ENCODE results near the gene LDLRAD2.
"Not testable (repeated sequence)": the region's sequence is repeated elsewhere in the genome, so short reads cannot be mapped to it uniquely, and the experiment has no call there.

Gene LDLRAD2

DNA sequence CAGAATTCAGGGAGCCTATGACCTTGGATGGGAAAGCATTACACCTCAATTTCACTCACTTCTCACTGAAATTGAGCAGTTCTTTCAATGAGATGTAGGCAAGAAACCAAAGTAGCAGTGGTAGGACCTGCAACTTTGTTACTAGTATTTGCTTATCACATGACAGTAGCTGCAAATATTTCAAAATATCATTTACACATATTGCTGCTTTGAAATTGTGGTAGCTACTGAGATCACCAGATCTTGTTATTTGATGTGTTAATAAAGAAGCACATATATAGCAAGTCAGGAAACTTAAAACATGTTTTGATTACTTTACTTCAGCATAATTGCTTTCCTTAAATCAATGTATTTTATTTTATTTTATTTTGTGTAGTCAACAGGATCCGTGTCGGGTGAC, 12.9 kb downstream of the LDLRAD2 start:
- DNase-seq = no peak

DNA sequence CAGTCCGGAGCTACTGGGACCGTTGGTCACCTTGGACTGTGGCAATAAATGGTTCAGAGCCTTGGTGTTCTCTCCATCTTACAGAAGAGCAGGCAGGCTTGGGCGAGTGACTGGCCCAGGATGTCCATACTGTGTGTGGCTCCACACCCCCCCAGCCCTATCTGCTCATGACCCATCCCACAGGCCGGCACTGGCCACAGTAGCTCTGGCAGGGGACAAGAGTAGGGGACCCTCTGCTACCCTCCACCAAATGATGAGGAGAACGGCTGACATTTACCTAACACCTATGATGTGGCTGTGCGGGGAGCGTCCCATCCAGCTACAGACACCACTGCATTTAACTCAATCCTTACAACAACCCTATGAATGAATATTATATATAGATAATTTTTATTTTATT, 13.3 kb downstream of the LDLRAD2 start:
- no peak for DNase-seq

DNA sequence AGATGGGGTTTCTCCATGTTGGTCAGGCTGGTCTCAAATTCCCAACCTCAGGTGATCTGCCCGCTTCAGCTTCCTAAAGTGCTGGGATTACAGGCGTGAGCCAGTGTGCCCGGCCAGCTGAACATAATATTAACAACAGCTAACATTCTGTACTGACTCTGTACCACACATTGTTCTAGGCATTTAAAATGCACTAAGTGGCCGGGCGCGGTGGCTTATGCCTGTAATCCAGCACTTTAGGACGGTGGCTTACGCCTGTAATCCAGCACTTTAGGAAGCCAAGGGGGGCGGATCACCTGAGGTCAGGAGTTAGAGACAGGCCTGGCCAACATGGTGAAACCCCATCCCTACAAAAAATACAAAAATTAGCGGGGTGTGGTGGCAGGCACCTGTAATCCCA, 14.6 kb downstream of the LDLRAD2 start:
- DNase-seq = not testable (repeated sequence)

DNA sequence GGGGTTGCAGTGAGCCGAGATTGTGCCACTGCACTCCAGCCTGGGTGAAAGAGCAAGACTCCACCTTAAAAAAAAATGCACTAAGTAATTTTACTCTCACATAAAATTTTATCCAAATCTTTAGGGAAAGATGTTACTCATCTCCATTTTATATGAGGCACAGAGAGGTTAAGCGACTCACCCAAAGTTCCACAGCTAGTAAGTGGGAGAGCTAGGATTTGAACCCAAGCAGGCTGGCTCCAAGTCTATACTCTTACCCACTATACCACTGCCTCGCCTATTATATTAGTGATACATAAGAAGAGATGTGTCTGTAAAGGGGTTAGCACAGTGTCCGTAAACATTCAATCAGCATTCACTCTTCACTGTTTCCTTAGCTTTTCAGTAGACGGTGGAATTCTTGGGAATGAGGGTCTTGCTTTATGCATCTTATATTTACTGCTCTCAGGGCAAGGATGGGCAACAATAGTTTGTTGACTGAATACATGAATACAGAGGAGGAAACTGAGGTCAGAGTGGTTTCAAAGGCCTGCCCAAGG, 15.1 kb downstream of the LDLRAD2 start:
- DNase-seq = no peak

DNA sequence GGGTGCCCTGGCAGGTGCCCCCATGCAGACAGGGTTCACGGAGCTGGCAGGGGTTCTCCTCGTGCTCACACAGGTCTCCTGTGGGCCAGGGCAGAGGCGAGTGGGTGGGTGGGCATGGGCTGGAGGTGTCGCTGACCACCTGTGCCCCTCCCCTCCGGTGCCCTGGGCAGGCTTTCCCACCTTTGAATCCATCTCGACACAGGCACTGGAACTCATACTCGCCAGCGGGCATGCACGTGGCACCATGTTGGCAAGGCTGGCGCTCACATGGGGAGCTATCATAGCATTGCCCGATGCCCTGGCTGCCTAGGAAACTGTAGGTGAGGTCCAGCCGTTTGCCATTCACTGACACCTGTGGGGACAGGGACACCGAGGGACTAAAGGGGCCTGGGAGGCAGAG, 16.0 kb downstream of the LDLRAD2 start:
- DNase-seq = no peak

DNA sequence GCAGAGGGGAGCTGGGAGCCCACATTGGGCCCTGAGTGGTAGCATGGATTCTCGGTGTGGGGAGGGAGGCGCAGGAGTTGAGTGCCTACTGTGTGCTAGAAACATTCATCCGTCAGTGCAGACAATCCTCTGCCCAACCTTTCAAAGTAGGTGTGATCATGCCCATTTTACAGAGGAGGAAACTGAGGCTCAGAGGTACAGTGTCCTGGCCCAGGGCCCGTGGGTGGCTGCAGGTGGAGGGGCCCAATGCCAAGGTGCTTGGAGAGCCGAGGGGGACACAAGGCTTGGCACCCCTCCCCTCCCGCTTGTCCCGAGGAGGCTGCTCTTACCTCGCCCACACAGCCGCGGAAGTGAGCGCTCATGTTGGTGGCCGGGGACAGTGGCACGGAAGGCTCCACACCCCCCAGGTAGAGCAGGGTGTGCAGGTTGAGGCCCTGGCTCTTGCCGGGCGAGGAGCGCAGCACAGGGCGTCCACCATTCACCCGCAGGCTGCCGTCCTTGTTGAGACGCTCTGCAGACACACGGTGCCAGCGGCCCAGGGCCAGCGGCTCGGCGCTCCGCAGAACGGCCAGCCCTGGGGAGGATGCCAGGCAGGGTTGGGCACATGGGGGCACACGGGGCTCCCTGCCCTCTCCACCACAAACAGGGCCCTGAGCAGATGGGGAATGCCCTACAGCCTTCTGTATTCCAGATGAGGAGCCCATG, 16.6 kb downstream of the LDLRAD2 start:
- DNase-seq = no peak

DNA sequence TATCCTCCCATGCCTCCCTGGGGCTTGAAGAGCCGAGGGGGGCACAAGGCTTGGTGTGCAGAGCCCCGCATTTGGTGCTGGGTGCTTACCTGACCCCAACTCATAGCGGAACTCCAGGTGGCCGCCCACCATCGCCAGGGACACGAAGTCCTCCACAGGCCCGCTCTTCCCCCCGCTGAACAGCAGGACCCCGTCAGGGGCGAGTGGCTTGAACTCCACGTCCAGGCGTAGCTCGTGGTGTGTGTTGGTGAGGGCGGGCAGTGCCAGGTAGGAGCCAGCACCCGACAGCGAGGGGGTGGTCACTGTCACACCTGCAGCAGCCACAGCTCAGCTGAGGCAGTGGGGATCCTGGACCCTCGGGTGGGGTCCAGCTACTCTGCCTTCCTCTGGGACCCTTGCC, 17.2 kb downstream of the LDLRAD2 start:
- DNase-seq = no peak

DNA sequence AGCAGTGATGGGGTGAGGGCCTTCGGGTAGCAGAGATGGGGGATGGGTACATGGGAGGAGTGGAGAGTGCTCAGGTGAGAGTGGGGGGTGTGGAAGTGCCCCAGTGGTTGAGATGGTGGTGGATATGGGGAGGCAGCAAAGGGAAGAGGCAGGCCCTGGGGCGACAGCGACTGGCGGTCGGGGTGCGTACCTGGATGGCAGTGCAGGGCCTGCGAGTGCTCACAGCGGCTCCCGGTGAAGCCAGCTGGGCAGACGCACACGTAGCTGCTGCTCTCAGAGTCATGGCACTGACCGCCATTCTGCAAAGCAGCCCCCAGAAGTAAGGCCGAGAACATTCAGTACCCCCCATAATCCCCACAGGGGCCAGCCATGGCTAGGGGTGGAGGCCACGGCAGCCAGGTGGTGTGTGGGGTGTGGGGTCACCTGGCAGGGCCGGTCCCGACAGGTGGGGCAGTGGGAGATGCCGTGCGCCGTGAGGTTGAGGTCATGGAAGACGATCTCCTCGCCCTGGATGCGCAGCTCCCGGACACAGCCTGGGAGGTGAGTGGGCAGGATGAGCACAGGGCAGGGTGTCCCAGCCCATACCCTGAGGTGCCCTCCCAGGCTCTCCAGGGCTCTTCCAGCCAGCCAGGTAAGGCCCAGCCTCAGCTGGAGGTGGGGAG, 18.9 kb downstream of the LDLRAD2 start:
- no peak for DNase-seq

DNA sequence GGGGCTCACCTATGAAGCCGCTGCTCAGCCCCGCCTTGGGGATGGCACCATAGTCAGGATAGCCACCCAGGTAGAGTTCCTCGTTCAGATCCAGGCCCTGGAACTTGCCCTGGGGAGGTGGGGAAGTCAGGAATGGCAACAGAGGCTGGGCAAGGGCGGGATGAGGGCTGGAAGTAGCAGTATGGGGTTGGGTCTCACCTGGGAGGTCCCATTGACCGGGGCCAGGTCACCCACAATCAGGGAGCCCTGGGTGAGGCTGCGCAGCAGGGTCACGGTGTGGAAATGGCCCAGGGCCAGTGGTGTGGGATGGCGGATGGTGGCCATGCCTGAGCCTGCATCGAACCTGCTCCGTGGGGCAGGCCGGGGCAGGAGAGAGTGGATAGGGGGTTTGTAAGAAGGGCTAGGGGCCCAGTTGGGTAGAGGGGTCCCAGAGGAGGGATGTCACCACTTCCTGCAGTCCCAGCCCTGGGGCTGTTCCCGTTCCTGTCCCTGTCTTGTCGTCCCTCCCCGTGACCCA, 19.4 kb downstream of the LDLRAD2 start:
- no peak for DNase-seq

DNA sequence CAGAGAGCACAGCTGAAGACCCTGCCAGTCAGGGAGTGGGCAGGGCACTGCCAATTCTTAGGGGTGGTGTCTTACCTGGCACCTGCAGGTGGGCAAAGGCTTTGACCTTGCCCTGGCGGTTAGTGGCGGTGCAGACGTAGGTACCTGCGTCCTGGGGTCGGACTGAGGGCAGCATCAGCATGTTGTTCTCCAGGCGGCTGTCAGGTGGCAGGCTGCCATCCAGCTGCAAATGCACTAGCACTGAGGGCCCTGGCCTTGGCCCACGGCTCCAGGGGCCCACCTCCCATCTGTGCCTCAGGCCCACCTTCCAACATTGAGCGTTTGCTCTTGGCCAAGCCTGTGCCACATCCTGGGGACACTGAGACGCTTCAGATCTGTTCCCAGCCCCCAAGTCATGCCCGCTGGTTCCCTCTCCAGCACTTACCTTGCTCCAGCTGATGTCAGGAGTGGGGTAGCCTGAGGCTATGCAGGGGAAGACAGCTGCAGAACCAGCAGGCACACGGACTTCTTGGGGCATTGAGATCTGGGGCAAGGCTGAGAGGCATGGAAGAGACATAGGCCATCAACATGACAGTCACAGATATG, 21.4 kb downstream of the LDLRAD2 start:
- DNase-seq = no peak

DNA sequence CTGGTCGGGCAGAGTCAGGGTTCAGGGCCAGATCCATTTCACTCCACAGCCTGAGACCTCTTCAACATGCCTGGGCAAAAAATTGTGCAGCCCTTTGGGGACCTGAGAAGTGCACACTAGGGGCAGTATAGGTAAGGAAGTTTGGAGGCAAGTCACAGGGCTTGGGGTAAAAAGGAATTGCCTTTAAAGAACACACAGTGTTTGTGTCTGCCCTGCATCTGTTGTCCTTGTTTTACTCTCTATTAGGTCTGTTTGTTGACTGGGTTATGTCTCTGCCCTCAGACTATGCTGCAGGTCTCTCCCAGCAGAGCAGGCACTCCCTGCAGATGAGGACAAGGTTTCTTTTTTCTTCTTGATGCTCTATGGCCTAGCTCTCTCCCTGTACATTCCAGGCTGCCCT, 22.0 kb downstream of the LDLRAD2 start:
- no peak for DNase-seq

DNA sequence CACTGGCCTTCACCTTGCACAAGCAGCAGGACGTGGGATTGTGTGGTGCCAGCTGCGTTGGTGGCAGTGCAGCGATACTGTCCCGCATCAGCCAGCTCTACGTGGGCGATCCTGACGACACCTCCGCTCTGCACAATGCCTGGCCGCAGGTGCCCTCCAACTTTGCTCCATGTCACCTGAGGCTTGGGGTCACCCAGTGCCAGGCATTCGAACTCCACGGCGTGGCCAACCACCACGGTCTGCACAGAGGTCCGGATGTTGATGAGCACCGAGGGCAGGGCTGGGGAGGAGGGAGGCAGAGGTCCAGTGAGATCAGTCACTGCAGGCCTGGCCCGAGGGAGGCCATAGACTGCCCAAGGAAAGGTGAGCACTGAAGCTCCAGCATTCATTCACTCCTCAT, 22.6 kb downstream of the LDLRAD2 start:
- DNase-seq = no peak

DNA sequence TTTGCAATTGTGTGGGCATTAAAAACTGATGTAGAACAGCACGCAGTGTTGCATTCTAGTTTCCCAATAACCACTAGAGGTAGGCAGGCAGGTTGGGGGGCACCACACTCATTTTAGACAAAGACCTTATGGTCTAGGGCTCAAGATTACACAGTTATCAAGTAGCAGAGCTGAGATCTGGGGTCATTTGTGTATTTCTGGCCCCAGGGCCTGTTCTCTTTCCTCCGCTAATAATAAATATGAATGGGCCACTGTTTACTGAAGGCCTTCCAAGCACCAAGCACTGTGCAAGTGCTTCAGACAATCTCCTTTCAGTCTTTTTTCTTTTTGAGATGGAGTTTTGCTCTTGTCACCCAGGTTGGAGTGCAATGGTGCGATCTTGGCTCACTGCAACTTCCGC, 23.9 kb downstream of the LDLRAD2 start:
- DNase-seq = no peak

DNA sequence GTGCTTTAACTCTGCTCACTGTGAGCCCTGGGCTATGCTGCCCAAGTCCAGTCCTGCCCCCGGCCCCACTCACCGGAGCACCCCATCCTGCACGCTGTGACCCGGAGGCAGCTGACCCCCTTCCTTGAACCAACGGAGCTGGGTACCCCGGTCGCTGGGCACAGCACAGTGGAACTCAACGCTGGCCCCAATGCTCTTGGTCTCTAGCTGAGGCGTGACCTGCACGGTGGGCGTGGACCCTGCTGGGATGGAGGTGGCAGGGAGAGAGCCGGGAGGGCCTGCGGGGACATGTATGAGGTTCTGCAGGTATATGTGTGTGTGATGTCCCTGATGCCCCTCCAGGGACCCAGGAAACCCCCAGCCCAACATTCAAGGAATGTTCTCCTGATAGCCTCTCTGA, 24.7 kb downstream of the LDLRAD2 start:
- DNase-seq = no peak

DNA sequence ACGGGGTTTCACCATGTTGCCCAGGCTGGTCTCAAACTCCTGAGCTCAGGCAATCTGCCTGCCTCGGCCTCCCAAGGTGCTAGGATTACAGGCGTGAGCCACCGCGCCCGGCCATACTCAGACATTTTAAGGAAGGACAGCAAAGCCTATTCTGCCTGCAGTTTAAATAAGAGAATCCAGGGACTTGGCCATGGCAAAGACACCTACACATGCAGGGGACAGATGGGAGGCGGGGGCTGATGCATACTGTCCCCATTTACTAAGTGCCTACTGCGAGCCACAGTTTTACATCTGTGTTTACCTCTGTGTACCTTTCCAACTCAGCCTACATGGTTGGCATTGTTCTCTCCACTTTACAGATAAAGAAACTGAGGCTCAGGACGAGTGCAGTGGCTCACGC, 25.4 kb downstream of the LDLRAD2 start:
- no peak for DNase-seq

DNA sequence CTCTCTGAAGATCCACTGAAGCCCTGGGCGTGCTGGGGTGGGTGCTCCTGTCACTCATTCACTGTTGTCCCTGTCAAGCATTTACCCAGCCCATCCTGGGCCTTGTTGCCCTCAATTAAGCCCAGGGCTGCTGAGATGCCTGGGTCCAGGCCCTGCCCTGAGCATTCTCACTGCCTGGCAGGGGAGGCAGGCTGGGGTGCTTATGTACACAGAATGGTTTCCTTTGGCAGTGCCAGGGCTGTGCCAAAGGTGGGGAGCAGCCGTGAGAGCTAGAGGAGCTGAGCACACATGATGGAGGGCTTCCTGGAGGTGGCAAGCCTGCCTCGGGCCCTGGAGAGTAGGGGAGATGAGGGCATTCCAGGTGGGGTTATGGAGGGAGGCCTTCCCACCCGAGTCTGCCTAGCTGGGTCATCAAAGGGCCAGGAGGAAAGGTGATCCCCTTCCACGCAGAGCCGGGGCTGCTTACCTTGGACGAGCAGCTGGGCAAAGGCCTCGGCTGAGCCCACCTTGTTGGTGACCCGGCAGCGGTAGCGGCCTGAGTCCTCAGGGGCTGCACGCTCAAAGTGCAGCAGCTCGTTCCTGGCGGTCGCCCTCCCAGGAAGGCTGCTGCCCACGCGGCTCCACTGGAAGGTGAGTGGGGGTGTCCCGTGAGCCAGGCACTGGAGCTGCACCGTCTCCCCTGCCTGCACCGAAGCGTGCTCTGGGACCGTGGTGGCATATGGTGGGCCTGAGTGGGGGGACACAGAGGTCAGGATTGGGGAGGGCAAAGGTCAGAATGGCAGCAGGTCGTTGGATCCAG, 26.5 kb downstream of the LDLRAD2 start:
- no peak for DNase-seq

DNA sequence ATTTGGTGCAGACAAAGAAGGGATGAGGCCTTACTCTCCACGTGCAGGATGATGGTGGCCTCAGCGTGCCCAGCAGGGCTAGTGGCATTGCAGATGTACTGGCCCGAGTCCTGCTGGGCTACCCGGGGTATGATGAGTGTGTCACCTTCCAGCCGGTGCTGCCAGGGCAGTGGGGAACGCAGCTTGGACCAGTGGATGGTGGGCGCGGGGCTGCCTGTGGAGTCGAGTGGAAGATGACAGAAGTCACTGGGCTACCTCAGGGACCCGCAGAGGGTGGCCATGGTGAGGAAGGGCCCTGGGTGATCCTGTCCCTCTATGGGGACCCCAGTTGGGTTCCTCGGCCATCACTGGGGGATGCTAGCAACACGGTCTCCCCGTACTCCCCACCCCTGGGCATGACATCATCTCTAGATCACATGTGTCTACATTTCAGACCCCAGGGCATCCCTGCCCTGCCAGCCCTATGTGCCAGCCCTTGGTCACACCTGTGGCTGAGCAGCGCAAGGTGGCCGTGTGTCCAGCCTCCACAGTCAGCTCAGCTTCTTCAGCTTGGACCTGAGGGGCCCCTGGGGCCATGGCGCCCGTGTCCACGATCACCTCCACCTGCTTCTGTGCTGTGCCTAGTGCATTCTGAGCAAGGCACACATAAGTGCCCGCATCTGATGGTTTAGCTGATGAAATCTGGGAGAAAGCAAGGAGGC, 27.4 kb downstream of the LDLRAD2 start:
- DNase-seq = no peak

DNA sequence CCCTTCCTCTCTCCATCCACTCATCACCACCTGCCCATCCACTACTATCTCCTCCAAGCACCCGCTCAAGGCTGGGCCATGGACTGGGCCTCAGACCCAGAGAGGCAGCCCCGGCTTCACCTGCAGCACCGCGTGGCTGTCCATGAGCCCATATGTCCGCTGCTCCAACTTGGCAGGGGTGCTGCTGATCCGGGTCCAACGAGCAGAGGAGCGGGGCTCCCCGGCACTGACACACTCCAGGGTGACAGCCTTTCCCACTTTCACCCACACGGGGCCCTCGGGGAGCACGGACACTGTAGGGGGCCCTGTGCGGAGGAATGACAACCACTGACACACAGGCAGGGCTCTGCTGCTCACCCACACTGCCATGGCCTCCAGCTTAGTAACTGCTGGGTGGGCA, 28.9 kb downstream of the LDLRAD2 start:
- DNase-seq = no peak

DNA sequence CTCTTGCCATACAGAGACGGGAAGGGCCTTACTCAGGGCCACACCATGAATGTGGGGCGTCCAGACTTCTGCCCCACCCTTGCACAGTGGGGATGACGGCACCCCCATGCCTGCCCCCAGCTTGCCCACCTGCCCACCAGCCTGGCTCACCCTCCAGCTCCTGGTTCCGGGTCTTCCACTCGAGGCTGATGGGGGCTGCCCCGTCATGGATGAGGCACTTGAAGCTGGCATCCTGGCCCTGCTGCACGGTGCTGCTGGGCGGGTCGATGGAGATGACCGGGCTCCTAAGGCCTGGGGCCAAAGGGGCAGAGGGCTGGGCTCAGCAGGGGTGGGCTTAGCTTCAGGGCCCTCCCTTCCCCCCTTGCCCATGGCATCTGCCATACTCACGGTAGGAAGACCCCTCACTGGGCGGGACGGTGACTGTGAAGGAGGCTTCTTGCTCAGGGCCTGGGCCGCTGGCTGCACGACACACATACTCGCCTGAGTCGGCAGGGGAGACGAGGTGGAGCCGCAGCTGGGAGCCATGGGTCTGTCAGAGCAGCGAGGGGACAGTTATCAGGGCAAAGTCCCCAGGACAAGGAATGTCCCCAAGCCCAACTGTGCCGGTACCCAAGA, 29.9 kb downstream of the LDLRAD2 start:
- no peak for DNase-seq

DNA sequence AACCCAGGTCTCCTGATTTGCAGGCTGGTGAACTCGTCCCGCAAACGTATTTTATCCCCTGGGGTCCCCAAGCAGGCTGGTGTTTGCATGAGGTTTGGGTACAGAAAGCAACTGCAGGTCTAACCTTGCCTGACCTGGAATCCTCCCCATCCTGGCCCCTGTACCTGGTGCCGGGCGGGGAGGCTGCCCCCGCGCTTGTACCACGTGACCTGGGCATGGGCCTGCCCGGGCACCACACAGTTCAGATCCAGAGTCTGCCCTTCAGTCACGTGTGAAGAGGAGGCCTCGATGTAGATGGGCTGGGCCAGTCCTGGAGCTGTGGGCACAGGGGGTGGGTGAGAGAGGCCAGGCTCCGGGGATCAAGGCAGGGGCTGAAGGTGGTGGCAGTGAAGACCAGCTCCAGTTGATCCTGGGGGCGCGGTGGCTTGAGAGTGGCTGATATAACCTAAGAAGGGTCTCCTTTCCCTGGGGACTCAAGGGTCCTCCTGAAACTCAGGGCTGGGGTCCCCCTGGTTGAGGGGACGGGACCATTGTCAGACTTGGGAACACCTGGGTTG, 30.6 kb downstream of the LDLRAD2 start:
- DNase-seq = no peak

DNA sequence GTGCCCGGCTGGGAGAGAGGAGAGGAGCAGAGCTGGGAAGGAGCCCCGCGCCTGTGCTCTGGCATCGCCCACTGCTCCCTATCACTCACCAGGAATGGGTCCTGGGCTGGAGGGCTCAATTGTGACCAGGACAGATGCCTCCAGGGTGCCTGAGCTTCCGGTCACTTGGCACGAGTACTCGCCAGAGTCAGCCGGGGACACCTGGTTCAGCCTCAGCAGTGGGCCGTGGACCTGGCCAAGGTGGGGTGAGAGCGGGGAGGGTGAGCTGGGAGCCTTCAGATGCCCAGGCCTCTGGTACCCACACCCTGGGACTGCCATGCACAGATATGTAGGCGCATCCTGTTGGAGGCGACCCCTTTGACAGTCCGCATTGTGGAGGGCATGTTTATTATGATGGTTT, 31.1 kb downstream of the LDLRAD2 start:
- DNase-seq = no peak

DNA sequence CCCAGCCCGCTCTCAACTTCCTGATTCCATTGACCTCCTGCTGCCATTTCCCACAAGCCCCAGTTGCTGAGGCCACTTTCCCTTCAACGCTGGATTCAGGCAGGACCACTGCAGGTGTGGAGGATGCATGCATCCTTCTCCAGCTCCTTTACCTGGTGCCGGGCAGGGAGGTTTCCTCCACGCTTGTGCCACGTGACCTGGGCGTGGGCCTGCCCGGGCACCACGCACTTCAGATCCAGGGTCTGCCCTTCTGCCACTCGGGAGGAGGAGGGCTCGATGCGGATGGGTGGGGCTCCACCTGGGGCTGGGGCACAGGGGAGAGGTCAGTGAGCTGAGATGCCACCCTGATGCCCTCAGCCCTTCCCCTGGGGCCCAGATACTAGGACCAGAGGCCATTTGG, 31.9 kb downstream of the LDLRAD2 start:
- no peak for DNase-seq

Data from SHP77 (cell line).